Measurements from ENCODE around the gene SLIT3.

The SLIT3 gene

DNA sequence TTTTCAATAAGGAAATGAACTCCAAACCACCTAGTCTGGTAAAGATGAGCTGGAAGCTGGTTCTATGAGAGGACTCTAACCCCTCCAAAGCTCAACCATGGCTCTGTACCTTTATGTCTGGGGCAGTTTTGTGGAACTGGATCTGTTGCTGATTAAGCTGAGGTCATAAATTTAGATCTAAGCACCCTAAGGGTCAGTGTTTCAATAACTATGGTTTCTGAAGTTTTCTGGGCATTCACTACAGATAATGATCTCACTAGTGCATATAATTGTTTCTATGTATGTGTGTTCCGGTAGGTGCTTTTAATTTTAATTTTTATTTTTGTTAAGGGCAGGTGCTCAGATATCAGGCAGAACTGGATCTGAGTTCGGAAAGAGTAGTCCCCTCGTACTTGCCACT is 463.1 kb downstream of the SLIT3 start:
- no peak for TF ChIP-seq SPI1 (IDR thresholded peaks at IDR 0.05; ENCODE audit: borderline replicate concordance, low read depth)
- no peak for TF ChIP-seq GABPA (IDR thresholded peaks at IDR 0.05; ENCODE audit: low read depth)
- no peak for TF ChIP-seq POLR2AphosphoS5 (IDR thresholded peaks at IDR 0.05; ENCODE audit: low read depth)
- TF ChIP-seq CTCF (IDR thresholded peaks at IDR 0.05; ENCODE audit: insufficient read depth, low read length), result no peak
- TF ChIP-seq, protein P1, sequence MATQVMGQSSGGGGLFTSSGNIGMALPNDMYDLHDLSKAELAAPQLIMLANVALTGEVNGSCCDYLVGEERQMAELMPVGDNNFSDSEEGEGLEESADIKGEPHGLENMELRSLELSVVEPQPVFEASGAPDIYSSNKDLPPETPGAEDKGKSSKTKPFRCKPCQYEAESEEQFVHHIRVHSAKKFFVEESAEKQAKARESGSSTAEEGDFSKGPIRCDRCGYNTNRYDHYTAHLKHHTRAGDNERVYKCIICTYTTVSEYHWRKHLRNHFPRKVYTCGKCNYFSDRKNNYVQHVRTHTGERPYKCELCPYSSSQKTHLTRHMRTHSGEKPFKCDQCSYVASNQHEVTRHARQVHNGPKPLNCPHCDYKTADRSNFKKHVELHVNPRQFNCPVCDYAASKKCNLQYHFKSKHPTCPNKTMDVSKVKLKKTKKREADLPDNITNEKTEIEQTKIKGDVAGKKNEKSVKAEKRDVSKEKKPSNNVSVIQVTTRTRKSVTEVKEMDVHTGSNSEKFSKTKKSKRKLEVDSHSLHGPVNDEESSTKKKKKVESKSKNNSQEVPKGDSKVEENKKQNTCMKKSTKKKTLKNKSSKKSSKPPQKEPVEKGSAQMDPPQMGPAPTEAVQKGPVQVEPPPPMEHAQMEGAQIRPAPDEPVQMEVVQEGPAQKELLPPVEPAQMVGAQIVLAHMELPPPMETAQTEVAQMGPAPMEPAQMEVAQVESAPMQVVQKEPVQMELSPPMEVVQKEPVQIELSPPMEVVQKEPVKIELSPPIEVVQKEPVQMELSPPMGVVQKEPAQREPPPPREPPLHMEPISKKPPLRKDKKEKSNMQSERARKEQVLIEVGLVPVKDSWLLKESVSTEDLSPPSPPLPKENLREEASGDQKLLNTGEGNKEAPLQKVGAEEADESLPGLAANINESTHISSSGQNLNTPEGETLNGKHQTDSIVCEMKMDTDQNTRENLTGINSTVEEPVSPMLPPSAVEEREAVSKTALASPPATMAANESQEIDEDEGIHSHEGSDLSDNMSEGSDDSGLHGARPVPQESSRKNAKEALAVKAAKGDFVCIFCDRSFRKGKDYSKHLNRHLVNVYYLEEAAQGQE (IDR thresholded peaks at IDR 0.05; ENCODE audit: insufficient replicate concordance, low read depth), result no peak
- no peak overlapping the region for H3K27ac ChIP-seq (replicated peaks)
- DNase-seq (ENCODE audit: low read depth in 1 of 2, low spot score in 1 of 2), result no peak
- H3K27me3 ChIP-seq (ENCODE audit: insufficient read depth, poor library complexity, severe bottlenecking), result peaks cover 5% of the 10 kb centered on the region
- no peak overlapping the region for H3K4me3 ChIP-seq (replicated peaks; ENCODE audit: insufficient read depth, low read length)

GRCh38 chr5:168836603-168837231 is 464.2 kb downstream of the SLIT3 start:
- peaks cover 2% of the 10 kb centered on the region for H3K27me3 ChIP-seq (ENCODE audit: insufficient read depth, poor library complexity, severe bottlenecking)
- no peak for TF ChIP-seq SPI1 (IDR thresholded peaks at IDR 0.05; ENCODE audit: borderline replicate concordance, low read depth)
- TF ChIP-seq POLR2AphosphoS5 (IDR thresholded peaks at IDR 0.05; ENCODE audit: low read depth), result no peak
- no peak for TF ChIP-seq GABPA (IDR thresholded peaks at IDR 0.05; ENCODE audit: low read depth)
- TF ChIP-seq, protein P1 (IDR thresholded peaks at IDR 0.05; ENCODE audit: insufficient replicate concordance, low read depth), result no peak
- TF ChIP-seq CTCF (IDR thresholded peaks at IDR 0.05; ENCODE audit: insufficient read depth, low read length), result no peak
- no peak for DNase-seq (ENCODE audit: low read depth in 1 of 2, low spot score in 1 of 2)
- H3K4me3 ChIP-seq (replicated peaks; ENCODE audit: insufficient read depth, low read length), result no peak overlapping the region
- H3K27ac ChIP-seq (replicated peaks), result no peak overlapping the region

GRCh38 chr5:168833936-168834335 is 467.0 kb downstream of the SLIT3 start:
- TF ChIP-seq, protein P1 (IDR thresholded peaks at IDR 0.05; ENCODE audit: insufficient replicate concordance, low read depth), result no peak
- TF ChIP-seq SPI1 (IDR thresholded peaks at IDR 0.05; ENCODE audit: borderline replicate concordance, low read depth) (no peak), CTCF (IDR thresholded peaks at IDR 0.05; ENCODE audit: insufficient read depth, low read length) (no peak), POLR2AphosphoS5 (IDR thresholded peaks at IDR 0.05; ENCODE audit: low read depth) (no peak), GABPA (IDR thresholded peaks at IDR 0.05; ENCODE audit: low read depth) (no peak)
- Histone ChIP-seq H3K4me3 (replicated peaks; ENCODE audit: insufficient read depth, low read length) (no peak overlapping the region), H3K27me3 (ENCODE audit: insufficient read depth, poor library complexity, severe bottlenecking) (peaks cover 2% of the 10 kb centered on the region), H3K27ac (replicated peaks) (no peak overlapping the region)
- DNase-seq (ENCODE audit: low read depth in 1 of 2, low spot score in 1 of 2), result no peak
